Stimulated activated CD8-positive, alpha-beta memory T cell treated with anti-CD3 and anti-CD28 coated beads, Interleukin-7, amount 100 ng/mL, for 48 hours (primary cell): ENCODE results near the gene TENM3.
"Not testable (repeated sequence)": the region's sequence is repeated elsewhere in the genome, so short reads cannot be mapped to it uniquely, and the experiment has no call there.

ENCODE experiments used
- DNase-seq, 2 donors: peaks; one replicate each; pipeline ENCODE4 v3.0.0-alpha.2; 2020; ENCODE audit warnings: low read depth in 1 of 2; ENCODE audit errors: extremely low read depth in 1 of 2

The TENM3 gene

GRCh38 chr4:182385897-182386296, 142.7 kb downstream of the TENM3 start:
- DNase-seq = no peak

- DNase-seq = not testable (repeated sequence)
Measured at GRCh38 chr4:182386576-182386975, 143.4 kb downstream of the TENM3 start.

- no peak for DNase-seq
Measured at GRCh38 chr4:182391111-182391684, 148.0 kb downstream of the TENM3 start.

- no peak for DNase-seq
Measured at GRCh38 chr4:182394181-182394580, 151.0 kb downstream of the TENM3 start.

GRCh38 chr4:182400081-182400480, 156.9 kb downstream of the TENM3 start:
- no peak for DNase-seq

- DNase-seq = no peak
Measured at GRCh38 chr4:182400790-182401189, 157.6 kb downstream of the TENM3 start.

- no peak for DNase-seq
Measured at GRCh38 chr4:182404376-182404775, 161.2 kb downstream of the TENM3 start.

GRCh38 chr4:182405087-182405486, 161.9 kb downstream of the TENM3 start:
- no peak for DNase-seq

- DNase-seq = no peak
Measured at GRCh38 chr4:182409271-182409670, 166.1 kb downstream of the TENM3 start.

- no peak for DNase-seq
Measured at GRCh38 chr4:182411391-182411790, 168.2 kb downstream of the TENM3 start.

- no peak for DNase-seq
Measured at GRCh38 chr4:182413550-182413949, 170.3 kb downstream of the TENM3 start.

- DNase-seq = no peak
Measured at GRCh38 chr4:182415116-182415515, 171.9 kb downstream of the TENM3 start.

- no peak for DNase-seq
Measured at GRCh38 chr4:182416067-182416466, 172.9 kb downstream of the TENM3 start.

- no peak for DNase-seq
Measured at GRCh38 chr4:182418054-182418734, 175.0 kb downstream of the TENM3 start.

GRCh38 chr4:182420189-182420588, 177.0 kb downstream of the TENM3 start:
- no peak for DNase-seq

GRCh38 chr4:182421753-182422152, 178.6 kb downstream of the TENM3 start:
- DNase-seq = no peak

GRCh38 chr4:182425302-182425701, 182.1 kb downstream of the TENM3 start:
- no peak for DNase-seq

- DNase-seq = no peak
Measured at GRCh38 chr4:182426901-182427300, 183.7 kb downstream of the TENM3 start.

- DNase-seq = no peak
Measured at GRCh38 chr4:182427554-182427953, 184.4 kb downstream of the TENM3 start.

- no peak for DNase-seq
Measured at GRCh38 chr4:182429896-182430295, 186.7 kb downstream of the TENM3 start.

GRCh38 chr4:182432819-182433218, 189.6 kb downstream of the TENM3 start:
- no peak for DNase-seq

GRCh38 chr4:182434720-182435119, 191.5 kb downstream of the TENM3 start:
- DNase-seq = no peak

GRCh38 chr4:182435401-182435800, 192.2 kb downstream of the TENM3 start:
- DNase-seq = no peak
